NCI-H2227 treated with DMSO at 0.1 percent for 48 hours (cell line): Measurements from ENCODE around the gene ZBTB20.
"Not testable (repeated sequence)": the region's sequence is repeated elsewhere in the genome, so short reads cannot be mapped to it uniquely, and the experiment has no call there.

Experiments used
- DNase-seq: peaks from one replicate; lab custom pipeline; 2025; lab: John Stamatoyannopoulos, UW

ZBTB20 gene

DNA sequence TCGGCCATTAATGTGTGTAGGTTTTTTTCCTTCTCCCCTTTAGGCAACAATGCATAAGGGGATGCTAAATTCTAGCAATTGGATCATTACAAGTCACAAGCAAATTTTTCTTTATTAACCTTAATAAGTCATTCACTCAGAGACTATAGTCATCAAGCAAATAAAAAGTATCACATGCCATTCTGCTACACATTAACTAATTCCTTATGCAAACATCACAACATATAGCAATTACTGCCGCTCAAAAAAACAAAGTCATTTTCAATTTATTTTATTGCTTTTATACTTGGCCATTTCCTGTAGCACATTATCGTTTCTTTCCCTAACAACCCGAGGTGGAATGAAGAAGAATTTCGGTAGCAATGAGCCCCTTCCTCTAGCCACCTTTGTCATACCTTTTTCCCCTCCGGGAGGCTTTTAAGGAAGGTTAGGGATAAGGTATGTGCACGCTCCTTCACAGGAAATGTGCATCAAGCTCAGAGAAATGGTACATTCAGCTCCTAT is 432.1 kb downstream of the ZBTB20 start:
- DNase-seq = no peak

DNA sequence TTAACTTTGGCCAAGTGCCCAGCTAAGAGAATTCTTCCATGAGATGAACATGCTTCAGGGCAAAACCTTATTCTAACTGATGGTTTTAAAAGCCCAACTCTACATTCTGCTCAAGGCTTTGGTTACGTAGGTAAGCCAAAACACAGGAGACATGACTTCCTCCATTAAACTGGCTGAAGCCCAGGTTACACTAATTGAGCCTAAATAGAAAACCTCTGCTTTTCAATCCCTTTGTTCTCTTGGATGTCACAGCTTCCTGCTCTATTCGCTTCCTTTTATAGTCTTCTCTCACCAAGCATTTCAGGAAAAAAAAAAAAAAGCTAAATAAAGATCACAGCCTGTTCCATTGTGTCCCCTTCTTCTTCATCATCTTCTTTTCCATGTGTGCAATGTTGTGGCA is 432.9 kb downstream of the ZBTB20 start:
- no peak for DNase-seq

DNA sequence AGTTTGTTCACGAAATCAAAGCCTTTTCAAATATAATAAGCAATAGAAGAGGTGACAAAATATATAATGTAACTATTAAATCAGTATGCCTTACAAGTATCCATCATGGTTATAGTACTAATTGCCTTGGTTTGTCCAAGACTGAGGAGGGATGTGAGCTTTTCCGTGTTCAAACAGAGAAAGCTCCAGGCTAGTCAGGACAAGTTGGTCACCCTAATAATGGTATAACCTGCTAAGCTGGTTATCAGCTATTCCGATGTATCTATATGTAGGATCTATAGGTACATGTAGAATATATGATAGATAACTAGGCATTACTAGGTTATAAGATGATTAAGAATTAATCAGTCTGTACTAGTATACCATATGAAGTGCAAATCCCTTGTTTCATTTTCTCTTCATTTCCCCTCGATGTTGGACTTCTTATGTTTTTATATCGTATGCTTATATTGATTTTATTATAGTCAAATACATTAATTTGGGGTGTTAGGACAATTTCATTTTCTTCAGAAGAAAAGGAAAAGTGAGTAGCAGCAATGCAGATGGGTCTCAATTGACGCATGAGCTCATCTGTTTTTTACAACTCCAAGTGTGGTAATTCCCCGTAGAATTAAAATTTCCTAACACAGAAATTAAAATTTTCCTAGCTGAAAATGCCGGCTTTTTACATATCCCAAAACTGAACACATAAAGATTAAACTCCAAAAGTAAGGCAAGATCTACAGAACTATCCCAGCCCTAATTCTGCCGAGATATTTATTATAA is 434.2 kb downstream of the ZBTB20 start:
- DNase-seq = no peak

DNA sequence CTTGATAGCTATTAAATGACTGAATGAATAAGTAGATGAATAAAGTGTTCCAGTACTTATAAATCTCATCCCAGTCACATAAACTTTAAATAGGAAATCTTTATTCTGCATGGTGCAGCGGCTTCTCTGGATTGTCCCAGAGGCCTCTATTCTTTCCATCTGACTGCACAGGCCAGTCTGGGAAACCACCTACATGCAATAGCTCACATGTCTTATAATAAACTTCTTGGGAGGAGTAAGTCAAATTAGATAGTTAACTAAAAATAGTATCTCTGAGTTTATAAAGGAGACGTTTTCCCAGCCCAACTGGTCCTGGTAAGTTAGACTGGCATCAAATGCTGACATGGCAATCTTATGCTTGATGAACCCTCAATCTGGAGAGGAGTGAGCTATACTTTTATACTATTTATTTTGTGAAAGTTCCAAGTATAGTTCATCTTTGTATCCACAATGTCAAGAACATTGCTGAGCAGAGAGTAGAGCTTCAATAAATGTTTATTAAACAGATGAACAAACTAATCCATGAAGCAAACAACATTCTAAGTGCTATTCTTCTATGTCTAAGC is 435.7 kb downstream of the ZBTB20 start:
- DNase-seq = no peak

DNA sequence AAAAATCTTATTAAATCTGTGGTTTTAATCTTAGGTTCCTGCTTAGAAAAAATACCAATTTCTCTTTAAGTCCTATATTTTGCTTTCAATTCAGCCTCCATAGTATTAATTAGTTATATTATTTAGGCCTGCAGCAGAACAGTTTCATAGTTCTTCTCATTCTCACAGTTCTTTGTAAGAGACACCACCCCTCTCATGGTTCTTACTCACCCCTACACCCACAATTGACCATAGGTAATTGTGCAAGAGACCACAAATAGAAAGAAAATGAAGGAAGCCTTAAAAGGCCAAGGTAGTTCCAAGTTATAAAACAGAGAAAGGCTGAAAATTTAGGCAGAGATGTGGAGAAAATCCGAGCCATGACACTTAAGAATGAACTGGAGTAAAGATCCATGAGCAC is 438.0 kb downstream of the ZBTB20 start:
- no peak for DNase-seq

DNA sequence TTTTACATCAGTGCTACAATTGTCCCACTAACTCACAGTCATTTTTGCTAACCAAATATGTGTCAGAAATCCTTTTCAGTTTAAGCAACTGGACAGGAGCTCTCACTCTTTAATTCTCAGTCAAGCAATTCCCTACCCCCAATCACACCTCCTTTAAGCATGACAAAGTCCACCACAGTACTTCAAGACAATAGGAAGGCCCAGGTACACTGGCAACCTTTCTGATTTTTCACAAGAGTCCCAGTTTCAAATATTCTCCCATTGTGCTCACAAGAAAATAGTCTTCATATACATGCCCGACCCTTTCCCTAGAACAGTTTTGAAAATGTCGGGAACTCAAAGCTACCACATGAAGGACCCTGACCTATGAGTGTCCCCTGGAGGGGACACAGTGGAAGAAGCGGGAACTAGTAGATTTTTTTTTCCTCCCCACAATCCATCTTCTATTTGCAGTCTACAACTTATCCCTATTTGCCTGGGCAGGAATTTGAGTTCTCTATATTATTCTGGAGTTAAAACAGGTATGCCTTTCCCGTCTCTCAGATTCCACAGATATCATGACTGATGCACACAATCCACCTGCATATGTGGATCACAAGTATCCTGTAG is 439.7 kb downstream of the ZBTB20 start:
- DNase-seq = no peak

DNA sequence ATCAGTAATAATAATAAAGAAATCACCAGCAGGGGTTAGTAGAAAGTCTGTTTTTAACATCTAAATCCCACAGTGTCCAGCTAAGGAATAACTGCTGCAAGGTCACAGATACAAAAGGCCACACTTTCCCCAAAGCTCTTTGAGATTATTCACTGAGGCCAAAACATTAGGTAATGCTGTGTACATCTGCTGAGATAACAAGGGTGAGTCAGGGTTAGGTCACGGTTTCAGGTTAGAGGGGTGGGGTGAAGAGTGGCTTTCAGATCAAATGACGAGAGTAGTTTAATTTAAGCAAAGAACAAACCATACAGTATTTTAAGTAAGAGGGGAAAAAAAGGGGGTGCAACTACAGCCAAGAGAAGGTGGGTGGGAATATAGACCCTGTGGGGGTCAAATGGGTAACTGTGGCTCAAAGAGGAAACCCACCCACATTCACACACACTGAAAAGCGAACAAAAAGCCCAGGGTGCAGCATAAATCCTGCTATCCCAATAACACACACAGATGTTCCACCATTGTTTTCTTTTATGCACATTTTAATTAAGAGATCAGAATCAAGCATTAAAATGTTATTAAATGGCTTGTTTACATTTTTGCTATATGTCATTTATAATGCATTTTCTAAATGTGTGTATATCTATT is 440.4 kb downstream of the ZBTB20 start:
- DNase-seq = no peak

DNA sequence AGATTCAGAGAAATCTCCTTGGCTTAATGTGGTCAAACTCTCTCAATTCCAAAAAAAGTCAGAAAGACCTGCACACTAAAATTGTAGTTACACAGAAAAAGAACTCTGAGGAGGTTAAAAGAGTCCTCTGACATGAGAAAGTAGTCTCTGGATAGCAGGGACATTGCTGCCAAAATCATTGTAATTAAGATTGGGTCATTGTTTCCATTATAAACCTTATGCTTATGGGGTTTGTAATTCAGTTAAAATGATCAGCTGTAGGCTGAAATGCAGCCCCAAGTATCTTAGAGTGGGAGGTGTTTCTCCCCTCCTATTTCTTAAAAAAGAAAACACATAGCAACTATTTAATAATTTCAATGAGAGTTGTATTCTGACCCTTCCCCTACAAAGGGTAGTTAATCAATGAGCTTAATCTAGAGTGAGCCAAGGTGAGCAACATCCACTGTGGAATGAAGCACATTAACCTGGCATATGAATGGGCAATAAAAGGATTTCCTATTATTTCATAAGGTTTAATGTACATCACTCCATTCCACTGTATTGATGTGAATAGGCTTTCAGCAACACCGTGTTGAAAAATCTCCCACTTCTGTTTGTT is 446.4 kb downstream of the ZBTB20 start:
- no peak for DNase-seq

DNA sequence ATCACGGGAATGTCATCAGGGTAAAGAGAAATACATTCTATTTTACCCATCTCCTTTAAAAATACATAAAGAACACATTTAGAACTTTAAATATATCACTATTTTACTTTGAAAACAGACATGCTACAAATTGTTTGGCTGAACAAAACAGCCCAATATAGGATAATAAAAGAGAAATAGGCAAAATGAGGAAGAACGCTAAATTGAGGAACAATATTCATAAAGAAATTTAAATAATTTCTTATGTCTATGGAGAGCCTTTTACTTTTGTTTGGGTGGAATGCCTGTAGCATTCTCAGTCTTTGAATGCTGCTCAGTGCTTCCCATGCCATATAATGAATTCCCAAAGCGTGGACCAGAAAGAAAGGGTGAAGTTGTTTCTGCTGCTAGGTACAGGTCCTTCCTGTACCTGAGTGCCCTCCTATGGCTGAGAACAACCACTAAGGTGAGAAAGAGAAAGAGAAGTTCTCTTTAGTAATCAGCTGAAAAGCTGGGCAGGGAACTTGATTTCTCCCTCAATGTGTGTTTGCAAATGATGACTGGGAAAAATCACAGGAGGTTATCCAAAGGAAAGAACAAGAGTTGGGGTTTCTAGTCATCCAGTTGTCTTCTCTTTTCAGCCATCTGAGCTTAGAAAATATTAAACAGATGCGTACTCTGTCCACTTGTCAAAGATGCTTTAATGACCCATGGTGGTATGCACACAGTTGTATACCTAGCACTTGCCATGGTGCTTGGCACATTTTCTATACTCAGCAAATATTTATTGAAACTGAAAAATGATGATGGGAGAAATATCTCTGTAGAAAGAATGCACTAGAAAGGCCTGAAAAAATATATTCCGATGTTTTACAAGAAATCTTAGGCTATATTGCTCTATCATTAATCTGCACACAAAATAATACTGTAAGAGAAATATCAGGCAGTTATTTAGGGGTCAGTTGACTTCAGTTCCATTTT is 448.7 kb downstream of the ZBTB20 start:
- no peak for DNase-seq

DNA sequence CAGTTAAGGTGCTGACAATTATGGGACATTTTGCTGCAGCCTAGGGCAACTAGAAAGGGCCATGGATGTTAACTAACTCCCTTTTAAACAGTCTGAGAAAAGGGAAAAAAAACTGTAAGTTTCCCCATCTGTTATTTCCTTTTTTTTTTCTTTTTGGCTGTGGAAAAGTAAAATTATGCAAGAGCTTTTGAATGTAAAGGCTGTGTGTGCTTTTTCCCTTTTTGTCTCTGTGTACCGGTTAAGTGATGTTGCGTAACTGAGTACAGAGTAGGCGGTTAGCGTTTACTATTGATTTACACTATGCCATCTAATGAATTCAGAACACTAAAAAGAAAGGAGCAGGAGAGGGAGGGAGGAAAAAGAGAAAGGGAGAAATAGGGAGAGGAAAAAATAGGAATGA is 449.7 kb downstream of the ZBTB20 start:
- no peak for DNase-seq

DNA sequence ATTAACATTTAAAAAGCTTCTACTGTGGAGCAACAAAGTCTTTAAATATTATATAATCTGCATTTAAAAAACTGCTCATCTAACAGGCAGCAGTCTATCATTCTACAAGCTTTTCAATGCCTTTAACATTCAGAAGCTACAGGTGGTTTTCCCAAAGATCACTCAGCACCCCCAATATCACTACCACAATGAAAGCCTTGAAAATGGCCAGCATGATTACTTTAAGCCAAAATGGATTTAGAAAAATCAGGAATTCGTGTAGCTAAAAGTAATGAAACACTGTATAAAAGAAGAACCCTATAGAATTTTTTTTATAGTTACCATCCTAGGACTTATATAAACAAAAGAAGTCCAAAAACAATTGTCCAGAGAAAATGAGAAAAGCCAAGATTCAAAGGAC is 452.8 kb downstream of the ZBTB20 start:
- DNase-seq = no peak

DNA sequence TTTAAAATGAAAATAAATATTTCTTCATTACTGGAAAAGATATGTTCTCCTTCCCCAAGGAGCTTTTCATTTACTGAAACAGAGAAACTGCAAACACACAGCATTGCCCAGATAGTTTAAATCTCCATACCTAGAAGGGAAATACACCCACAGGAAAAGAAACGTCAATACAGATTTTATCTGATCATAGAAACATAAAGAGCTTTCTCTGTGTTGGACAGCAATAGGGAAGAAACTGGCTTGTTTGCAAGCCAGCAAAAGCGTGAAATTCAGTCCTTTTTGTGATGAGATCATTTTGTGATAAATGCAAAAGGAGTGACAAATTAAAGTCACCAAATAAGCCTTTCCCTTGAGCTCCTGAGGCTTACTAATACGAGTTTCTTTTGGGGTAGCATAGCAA is 455.2 kb downstream of the ZBTB20 start:
- DNase-seq = no peak

DNA sequence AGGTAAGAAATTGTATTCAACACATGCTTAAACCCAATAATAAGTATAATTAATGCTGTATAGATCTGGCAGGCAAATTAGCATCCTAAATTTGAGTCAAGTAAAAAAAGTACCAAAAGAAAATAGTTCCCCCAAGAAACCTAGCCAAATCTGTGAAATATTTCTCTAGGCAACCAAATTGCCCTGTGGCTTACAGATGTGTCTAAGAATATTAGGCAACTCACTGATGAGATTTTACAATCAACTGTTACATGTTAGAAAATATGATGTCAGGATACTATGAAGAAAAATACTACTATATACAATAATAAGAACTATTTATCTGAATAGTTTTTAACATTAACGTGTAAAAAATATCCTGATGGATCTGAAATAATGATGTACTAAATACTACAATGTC is 456.2 kb downstream of the ZBTB20 start:
- no peak for DNase-seq

DNA sequence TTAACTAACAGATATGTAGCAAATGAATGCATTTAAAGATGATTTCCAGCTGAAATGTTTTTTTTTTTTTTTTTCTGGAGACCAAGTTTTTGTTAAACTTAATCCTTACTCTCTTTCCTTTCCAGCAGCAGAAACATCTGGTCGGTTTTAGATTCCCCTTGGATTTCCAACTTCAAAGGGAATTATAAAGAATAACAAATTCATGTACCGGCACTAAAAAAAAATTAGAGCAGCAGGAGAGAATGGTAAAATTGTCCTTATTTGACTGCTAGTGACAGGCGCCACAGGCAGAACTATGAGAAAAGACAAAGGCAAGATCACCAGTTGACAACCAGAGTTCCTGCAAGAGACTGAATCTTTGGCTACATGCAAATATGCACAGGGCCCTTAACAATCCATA is 459.9 kb downstream of the ZBTB20 start:
- DNase-seq = no peak

DNA sequence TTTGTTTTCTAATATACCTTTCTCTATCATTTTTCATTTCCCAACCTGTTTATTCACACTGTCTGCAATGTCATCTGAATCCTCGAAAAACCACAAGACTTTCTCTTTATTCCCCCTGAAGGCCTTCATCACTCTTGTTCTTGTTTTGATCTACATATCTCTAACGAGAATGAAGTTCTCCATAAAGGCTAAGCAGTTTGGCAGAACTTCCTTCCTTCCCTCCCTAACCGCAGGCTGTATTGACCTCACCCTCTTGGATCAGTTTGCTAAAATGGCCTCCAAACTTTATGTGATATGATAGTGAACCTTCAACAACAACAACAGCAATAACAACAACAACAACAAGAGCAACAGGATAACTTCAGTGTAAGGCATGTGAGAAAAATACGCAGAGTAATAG is 460.5 kb downstream of the ZBTB20 start:
- no peak for DNase-seq

DNA sequence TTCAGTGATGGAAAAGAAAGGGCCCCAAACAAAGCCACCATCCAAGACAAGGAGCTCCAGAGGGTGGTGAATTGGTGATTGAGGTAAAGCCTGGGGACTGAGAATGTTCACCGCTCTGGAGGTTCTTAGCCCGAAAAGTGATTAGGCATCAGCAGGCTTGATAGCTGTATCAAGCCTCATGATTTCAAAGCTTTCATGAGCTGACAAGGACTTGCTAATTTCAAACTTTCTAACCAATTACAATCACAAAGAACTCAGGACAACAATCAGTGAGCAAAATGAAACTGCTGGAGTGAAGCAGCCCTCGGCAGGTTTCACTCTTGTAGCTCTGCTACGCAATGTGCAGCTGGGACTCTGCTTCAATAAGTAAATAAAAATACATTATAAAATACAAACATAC is 461.9 kb downstream of the ZBTB20 start:
- DNase-seq = no peak

DNA sequence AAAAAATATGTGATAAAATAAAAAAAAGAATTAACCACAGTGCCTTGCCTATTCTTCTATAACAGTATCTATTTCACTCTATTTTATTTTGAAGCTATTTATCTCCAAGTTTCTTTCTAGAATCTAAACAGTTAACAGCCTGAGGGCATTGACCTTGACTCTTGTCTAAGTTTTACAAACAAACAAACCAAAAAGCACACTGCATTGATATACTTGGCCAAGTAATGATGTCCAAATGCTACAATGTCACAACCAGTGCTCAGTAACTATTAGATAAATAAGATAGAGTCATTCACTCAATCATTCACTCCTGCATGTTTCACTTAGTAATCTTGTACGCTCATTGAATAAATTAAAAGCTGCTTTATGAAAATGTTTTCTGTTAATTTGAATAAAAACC is 466.8 kb downstream of the ZBTB20 start:
- no peak for DNase-seq

DNA sequence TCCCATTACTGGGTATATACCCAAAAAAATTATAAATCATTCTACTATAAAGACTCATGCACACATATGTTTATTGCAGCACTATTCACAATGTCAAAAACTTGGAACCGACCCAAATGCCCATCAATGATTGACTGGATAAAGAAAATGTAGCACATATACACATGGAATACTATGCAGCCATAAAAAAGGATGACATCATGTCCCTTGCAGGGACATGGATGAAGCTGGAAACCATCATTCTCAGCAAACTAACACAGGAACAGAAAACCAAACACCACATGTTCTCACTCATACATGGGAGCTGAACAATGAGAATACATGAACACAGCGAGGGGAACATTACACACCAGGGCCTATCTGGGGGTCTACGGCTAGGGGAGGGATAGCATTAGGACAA is 467.3 kb downstream of the ZBTB20 start:
- not testable (repeated sequence) for DNase-seq

DNA sequence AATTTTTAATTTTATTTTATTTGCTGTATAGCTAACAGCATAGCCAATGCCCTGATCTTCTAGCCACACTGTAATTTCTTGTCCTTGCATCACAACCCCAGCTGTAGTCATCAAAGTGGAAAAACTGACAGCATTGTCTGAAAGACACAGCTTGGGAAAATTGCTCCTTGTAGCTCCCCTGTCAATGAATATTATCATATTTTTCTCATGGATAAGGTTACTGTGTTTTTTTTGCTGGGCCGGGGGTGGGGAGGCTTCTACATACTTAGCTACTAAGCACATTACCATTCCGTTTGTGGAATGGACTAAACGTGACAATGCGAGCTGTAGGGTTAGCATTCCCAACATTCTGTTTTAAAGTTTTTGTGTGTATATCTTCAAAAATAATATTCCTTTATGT is 472.0 kb downstream of the ZBTB20 start:
- no peak for DNase-seq

DNA sequence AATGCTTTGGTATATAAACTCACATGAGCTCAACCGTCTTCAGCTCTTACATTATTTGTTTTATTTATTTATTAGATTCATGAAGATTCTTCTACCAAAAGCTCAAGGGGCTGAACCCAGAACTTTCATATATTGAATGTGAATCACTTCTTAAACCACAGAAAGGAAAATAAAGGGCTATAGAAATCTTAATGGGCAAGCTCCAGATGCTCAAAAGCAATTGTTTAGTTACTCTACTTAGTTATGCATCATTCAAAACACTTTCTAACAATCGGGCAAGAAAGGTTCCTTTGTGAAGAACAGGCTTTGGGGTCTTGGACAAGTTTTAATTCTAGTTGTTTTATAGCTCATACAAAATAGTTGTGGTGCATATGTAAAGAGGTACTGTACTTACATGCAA is 473.1 kb downstream of the ZBTB20 start:
- DNase-seq = no peak

DNA sequence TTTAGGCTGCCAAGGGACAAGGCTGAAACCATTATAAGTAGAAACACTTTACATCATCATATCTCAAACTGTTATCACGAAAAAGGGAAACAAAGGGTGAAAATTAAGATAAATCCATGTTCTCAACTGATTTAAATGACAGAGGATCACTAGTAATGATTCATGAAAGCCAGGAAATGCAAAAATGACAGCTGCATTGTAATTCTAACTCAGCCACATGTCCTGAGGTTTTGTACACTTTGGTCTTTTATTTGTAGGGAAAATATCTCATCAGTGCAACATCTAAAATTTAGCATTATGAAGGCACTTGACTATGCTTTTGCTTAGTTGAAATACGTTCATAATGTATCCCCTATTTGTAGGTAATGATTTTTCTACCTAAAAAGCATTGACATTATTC is 473.6 kb downstream of the ZBTB20 start:
- no peak for DNase-seq
